MCF 10A (cell line): ENCODE measurements around the gene FOXA2. TPM values are rescaled to one million over a fixed set of nuclear protein-coding genes. Genes with fewer than 3 reads are reported as not detected.

Experiments used
- BruUV-seq: library from RNA; stranded (reverse); fragments of 400-500 nt; replicated peaks from 2 replicates; lab custom pipeline; 2021; lab: Mats Ljungman, UMichigan
- CTCF ChIA-PET: fragments of 300-600 bp; sonication (Branson Sonifier 250); formaldehyde crosslinking; extraction: SDS; loops from one replicate; lab custom pipeline; 2021; ENCODE audit warnings: antibody characterized with exemption, inconsistent platforms; lab: Yijun Ruan, JAX
- POLR2A ChIA-PET: fragments of 300-600, 350-650 bp; sonication (Branson Sonifier 250); formaldehyde crosslinking; extraction: SDS; loops from one replicate; lab custom pipeline; 2020; ENCODE audit warnings: antibody characterized with exemption, inconsistent platforms; lab: Yijun Ruan, JAX
- DNase-seq: peaks from one replicate; pipeline ENCODE4 v3.0.0-alpha.2; 2018; ENCODE audit not compliant: unreplicated experiment
- H3K27ac Mint-ChIP-seq: one replicate; pipeline ENCODE4 v1.8.0; 2022; ENCODE audit warnings: mild to moderate bottlenecking, low read depth, mixed read lengths; ENCODE audit not compliant: unreplicated experiment
- H3K27me3 Mint-ChIP-seq: one replicate; pipeline ENCODE4 v1.8.0; 2022; ENCODE audit warnings: mixed read lengths; ENCODE audit not compliant: insufficient read depth, unreplicated experiment
- H3K36me3 Mint-ChIP-seq: one replicate; pipeline ENCODE4 v1.8.0; 2022; ENCODE audit warnings: mild to moderate bottlenecking, moderate library complexity, mixed read lengths; ENCODE audit not compliant: insufficient read depth, unreplicated experiment
- H3K4me1 Mint-ChIP-seq: one replicate; pipeline ENCODE4 v1.8.0; 2022; ENCODE audit warnings: mixed read lengths; ENCODE audit not compliant: insufficient read depth, unreplicated experiment
- H3K4me3 Mint-ChIP-seq: one replicate; pipeline ENCODE4 v1.8.0; 2022; ENCODE audit warnings: mild to moderate bottlenecking, moderate library complexity, mixed read lengths; ENCODE audit not compliant: unreplicated experiment
- H3K9me3 Mint-ChIP-seq: one replicate; pipeline ENCODE4 v1.8.0; 2022; ENCODE audit warnings: mixed read lengths; ENCODE audit not compliant: unreplicated experiment
- intact Hi-C: fragments of 100-400 bp; cut with micrococcal nuclease; formaldehyde crosslinking; loops from 2 replicates; pipeline ENCODE4 v1.14.1; 2022
- total RNA-seq: library from RNA; stranded (reverse); gene quantifications from 2 replicates; pipeline ENCODE4 v1.2.3, GENCODE V29; 2022
- TF ChIP-seq, protein P1 (sequence below): fragments of 200-600 bp; IDR thresholded peaks from one replicate; pipeline ENCODE4 v1.8.0; 2022; ENCODE audit warnings: antibody characterized with exemption, mild to moderate bottlenecking; ENCODE audit not compliant: unreplicated experiment

FOXA2 gene
- total RNA-seq, 1 experiment from 2014 or later, result 1.1 TPM

DNA sequence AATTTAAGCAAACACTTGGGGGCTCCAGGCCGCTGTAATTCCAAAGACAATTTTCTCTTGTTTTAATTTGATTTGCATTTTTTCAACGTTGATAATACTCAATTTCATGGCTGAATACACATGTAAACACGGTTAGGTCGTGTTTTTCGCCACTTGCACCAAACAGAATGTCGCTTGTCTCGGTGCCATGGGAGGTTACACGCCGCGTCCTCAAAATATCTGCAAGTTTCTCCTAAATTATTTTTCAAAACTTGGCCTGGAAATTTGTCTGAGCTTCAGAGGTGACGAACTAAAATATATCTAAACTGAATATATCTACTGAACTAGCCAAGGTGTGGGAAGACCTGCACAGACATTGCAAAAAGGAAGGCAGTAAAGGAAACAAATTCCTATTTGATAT lies 15.0 kb downstream of the FOXA2 start:
- Mint-ChIP-seq H3K27me3 (peaks cover 79% of the 10 kb centered on the region), H3K9me3 (no peaks in the 10 kb centered on the region), H3K27ac (no peak overlapping the region), H3K36me3 (no peaks in the 10 kb centered on the region), H3K4me1 (peaks cover 15% of the 10 kb centered on the region), H3K4me3 (no peak overlapping the region)
- DNase-seq, result no peak
- BruUV-seq, result no TSS peak
- ChIA-PET CTCF (interaction anchor here (0.6 to 1.9 kb wide), 4 partner anchors 9 to 953 kb away, joined by 3 to 4 read pairs (median 4); no protein-coding TSS in a partner anchor), POLR2A (interaction anchor here (0.7 kb wide), 1 partner anchor 78 kb away, joined by 3 read pairs; no protein-coding TSS in a partner anchor)
- TF ChIP-seq, protein P1, sequence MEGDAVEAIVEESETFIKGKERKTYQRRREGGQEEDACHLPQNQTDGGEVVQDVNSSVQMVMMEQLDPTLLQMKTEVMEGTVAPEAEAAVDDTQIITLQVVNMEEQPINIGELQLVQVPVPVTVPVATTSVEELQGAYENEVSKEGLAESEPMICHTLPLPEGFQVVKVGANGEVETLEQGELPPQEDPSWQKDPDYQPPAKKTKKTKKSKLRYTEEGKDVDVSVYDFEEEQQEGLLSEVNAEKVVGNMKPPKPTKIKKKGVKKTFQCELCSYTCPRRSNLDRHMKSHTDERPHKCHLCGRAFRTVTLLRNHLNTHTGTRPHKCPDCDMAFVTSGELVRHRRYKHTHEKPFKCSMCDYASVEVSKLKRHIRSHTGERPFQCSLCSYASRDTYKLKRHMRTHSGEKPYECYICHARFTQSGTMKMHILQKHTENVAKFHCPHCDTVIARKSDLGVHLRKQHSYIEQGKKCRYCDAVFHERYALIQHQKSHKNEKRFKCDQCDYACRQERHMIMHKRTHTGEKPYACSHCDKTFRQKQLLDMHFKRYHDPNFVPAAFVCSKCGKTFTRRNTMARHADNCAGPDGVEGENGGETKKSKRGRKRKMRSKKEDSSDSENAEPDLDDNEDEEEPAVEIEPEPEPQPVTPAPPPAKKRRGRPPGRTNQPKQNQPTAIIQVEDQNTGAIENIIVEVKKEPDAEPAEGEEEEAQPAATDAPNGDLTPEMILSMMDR, result no peak
- intact Hi-C loops, result no loop called here

GRCh38 chr20:22568872-22569344 lies 15.5 kb downstream of the FOXA2 start:
- H3K36me3 Mint-ChIP-seq, result no peaks in the 10 kb centered on the region
- H3K27ac Mint-ChIP-seq, result no peak overlapping the region
- ChIA-PET CTCF (interaction anchor here (0.6 to 1.9 kb wide), 2 partner anchors 183 to 952 kb away, joined by 3 to 4 read pairs; no protein-coding TSS in a partner anchor), POLR2A (no interaction called here)
- no peak for DNase-seq
- intact Hi-C loops, result no loop called here
- no TSS peak for BruUV-seq
- H3K9me3 Mint-ChIP-seq, result no peaks in the 10 kb centered on the region
- TF ChIP-seq, protein P1, result no peak
- H3K4me3 Mint-ChIP-seq, result no peak overlapping the region
- H3K27me3 Mint-ChIP-seq, result peaks cover 84% of the 10 kb centered on the region
- peaks cover 15% of the 10 kb centered on the region for H3K4me1 Mint-ChIP-seq

GRCh38 chr20:22567944-22568871 lies 16.2 kb downstream of the FOXA2 start:
- POLR2A ChIA-PET, result no interaction called here

More at GRCh38 chr20:22567944-22568871, 16.2 kb downstream of the FOXA2 start:
- Mint-ChIP-seq H3K4me3 (peak overlapping the region; percentile 24), H3K36me3 (no peaks in the 10 kb centered on the region), H3K9me3 (no peaks in the 10 kb centered on the region), H3K27me3 (peaks cover 91% of the 10 kb centered on the region), H3K4me1 (peaks cover 15% of the 10 kb centered on the region), H3K27ac (no peak overlapping the region)
- no TSS peak for BruUV-seq
- intact Hi-C loops, result no loop called here
- TF ChIP-seq, protein P1, result no peak
- CTCF ChIA-PET, result interaction anchor here (1.1 to 1.9 kb wide), 2 partner anchors 182 to 189 kb away, joined by 3 to 4 read pairs; no protein-coding TSS in a partner anchor
- DNase-seq, result no peak
